ENCODE data around the gene G6PC1. TPM values are rescaled to one million over a fixed set of nuclear protein-coding genes. Genes with fewer than 3 reads are reported as not detected.
A peak's percentile ranks its signal among the peaks of the same experiment; 100 is the strongest.
"Not testable (repeated sequence)": the region's sequence is repeated elsewhere in the genome, so short reads cannot be mapped to it uniquely, and the experiment has no call there.

G6PC1 gene
- total RNA-seq, 1 donor from 2014 or later = not detected

DNA sequence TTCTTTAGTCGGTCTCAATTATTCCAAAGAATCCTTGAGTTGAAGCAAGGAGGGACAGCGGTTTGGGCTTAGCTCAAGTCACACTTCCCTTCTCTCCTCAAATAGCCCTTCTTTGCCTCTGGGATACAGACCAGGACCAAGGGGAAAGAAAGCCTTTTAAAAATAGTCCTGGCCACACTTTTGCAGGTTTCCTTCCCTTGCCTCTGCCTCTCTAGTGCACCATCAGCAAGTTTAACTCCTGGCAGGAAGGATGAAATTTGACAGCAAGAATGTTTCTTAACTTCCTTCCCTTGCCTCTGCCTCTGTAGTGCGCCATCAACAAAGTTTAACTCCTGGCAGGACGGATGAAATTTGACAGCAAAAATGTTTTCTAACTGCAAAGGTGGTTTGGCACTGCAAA, 7.2 kb upstream of the G6PC1 start:
- Histone ChIP-seq H3K27me3 (ENCODE audit: control insufficient read depth, insufficient read depth, low read length) (no peaks in the 10 kb centered on the region), H3K36me3 (ENCODE audit: control insufficient read depth, insufficient read depth, low read length) (no peaks in the 10 kb centered on the region), H3K4me3 (ENCODE audit: low read depth, low read length) (no peak overlapping the region)
- DNase-seq (ENCODE audit: low read depth) = no peak
- TF ChIP-seq, protein P1, sequence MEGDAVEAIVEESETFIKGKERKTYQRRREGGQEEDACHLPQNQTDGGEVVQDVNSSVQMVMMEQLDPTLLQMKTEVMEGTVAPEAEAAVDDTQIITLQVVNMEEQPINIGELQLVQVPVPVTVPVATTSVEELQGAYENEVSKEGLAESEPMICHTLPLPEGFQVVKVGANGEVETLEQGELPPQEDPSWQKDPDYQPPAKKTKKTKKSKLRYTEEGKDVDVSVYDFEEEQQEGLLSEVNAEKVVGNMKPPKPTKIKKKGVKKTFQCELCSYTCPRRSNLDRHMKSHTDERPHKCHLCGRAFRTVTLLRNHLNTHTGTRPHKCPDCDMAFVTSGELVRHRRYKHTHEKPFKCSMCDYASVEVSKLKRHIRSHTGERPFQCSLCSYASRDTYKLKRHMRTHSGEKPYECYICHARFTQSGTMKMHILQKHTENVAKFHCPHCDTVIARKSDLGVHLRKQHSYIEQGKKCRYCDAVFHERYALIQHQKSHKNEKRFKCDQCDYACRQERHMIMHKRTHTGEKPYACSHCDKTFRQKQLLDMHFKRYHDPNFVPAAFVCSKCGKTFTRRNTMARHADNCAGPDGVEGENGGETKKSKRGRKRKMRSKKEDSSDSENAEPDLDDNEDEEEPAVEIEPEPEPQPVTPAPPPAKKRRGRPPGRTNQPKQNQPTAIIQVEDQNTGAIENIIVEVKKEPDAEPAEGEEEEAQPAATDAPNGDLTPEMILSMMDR (IDR thresholded peaks at IDR 0.05; ENCODE audit: insufficient read depth, low read length, poor library complexity, severe bottlenecking) = no peak

DNA sequence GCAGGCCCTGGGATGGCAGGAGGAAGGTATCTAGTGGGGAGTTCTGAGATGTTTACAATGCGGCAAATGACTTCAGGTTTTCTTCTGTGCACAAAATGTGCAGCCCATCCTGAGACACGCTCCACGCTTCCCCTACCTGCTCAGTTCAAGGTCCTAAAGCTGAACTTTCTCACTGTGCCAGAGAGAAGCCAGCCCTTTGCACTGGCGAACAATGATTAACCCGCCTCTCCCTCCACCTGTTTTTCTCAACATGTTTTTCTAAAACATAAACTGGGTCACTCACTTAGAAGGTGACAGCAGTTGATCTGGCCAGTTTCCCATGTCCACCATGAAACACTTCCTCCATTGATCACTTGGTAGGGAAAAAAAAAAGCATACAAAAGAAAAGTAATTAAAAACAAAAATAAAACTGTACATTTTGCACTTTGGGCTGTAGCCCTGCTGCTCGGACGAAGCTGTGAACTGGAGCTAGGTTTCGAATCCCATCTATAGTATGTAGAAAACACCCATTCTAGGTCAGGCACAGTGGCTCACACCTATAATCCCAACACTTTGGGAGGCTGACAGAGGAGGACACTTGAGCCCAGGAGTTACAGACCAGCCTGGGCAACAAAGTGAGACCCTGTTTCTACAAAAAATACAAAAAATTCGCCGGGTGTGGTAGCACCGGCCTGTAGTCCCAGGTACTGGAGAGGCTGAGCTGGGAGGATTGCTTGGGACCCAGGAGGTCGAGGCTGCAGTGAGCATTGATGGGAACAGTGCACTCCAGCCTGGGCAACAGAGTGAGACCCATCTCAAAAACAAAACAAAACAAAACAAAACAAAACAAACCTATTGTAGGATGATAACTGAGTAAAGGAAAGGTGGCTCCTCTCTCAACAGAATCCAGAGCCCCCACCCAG, 6.1 kb upstream of the G6PC1 start:
- Histone ChIP-seq H3K4me3 (ENCODE audit: low read depth, low read length) (no peak overlapping the region), H3K27me3 (ENCODE audit: control insufficient read depth, insufficient read depth, low read length) (no peaks in the 10 kb centered on the region), H3K36me3 (ENCODE audit: control insufficient read depth, insufficient read depth, low read length) (no peaks in the 10 kb centered on the region)
- no peak for DNase-seq (ENCODE audit: low read depth)
- TF ChIP-seq, protein P1 (IDR thresholded peaks at IDR 0.05; ENCODE audit: insufficient read depth, low read length, poor library complexity, severe bottlenecking) = no peak

DNA sequence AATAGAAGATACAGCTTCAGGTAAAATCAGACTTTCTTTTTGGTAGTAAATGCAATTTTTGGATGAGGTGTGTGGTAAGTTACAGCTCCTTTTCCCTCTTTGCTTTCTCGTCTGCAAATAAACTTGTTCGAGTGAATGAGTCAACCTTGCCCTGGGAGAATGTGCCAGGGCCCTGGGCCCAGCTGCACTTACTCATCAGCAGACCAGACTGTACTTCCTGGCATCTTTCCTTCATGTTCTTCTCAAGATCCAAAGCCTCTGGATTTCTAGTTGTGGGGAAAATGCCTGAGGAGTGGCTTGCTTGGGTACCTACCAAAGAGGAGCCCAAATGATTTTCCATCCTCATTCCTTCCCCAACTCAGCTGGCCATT, 5.4 kb upstream of the G6PC1 start:
- Histone ChIP-seq H3K27me3 (ENCODE audit: control insufficient read depth, insufficient read depth, low read length) (no peaks in the 10 kb centered on the region), H3K4me3 (ENCODE audit: low read depth, low read length) (no peak overlapping the region), H3K36me3 (ENCODE audit: control insufficient read depth, insufficient read depth, low read length) (no peaks in the 10 kb centered on the region)
- peak; percentile 77 for DNase-seq (ENCODE audit: low read depth)
- TF ChIP-seq, protein P1 (IDR thresholded peaks at IDR 0.05; ENCODE audit: insufficient read depth, low read length, poor library complexity, severe bottlenecking) = no peak

DNA sequence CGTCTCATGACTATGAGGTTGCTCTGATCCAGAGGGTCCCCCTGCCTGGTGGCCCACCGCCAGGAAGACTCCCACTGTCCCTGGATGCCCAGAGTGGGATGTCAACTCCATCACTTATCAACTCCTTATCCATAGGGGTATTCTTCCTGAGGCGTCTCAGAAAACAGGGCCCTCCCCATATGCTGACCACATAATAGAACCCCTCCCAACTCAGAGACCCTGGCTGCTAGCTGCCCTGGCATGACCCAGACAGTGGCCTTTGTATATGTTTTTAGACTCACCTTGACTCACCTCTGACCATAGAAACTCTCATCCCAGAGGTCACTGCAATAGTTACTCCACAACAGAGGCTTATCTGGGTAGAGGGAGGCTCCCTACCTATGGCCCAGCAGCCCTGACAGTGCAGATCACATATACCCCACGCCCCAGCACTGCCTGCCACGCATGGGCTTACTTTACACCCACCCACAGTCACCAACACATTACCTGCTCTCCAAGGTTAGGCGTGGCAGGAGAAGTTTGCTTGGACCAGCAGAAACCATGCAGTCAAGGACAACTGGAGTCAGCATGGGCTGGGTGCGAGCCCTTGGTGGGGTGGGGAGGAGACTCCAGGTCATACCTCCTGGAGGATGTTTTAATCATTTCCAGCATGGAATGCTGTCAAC, 2.3 kb upstream of the G6PC1 start:
- no peak for DNase-seq (ENCODE audit: low read depth)
- TF ChIP-seq, protein P1 (IDR thresholded peaks at IDR 0.05; ENCODE audit: insufficient read depth, low read length, poor library complexity, severe bottlenecking) = no peak
- Histone ChIP-seq H3K27me3 (ENCODE audit: control insufficient read depth, insufficient read depth, low read length) (no peaks in the 10 kb centered on the region), H3K4me3 (ENCODE audit: low read depth, low read length) (no peak overlapping the region), H3K36me3 (ENCODE audit: control insufficient read depth, insufficient read depth, low read length) (no peaks in the 10 kb centered on the region)

DNA sequence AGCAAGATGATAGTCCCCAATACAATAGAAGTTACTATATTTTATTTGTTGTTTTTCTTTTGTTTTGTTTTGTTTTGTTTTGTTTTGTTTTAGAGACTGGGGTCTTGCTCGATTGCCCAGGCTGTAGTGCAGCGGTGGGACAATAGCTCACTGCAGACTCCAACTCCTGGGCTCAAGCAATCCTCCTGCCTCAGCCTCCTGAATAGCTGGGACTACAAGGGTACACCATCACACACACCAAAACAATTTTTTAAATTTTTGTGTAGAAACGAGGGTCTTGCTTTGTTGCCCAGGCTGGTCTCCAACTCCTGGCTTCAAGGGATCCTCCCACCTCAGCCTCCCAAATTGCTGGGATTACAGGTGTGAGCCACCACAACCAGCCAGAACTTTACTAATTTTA, 618 bp upstream of the G6PC1 start:
- not testable (repeated sequence) for H3K4me3 ChIP-seq (ENCODE audit: low read depth, low read length); DNase-seq (ENCODE audit: low read depth); H3K36me3 ChIP-seq (ENCODE audit: control insufficient read depth, insufficient read depth, low read length); H3K27me3 ChIP-seq (ENCODE audit: control insufficient read depth, insufficient read depth, low read length)

DNA sequence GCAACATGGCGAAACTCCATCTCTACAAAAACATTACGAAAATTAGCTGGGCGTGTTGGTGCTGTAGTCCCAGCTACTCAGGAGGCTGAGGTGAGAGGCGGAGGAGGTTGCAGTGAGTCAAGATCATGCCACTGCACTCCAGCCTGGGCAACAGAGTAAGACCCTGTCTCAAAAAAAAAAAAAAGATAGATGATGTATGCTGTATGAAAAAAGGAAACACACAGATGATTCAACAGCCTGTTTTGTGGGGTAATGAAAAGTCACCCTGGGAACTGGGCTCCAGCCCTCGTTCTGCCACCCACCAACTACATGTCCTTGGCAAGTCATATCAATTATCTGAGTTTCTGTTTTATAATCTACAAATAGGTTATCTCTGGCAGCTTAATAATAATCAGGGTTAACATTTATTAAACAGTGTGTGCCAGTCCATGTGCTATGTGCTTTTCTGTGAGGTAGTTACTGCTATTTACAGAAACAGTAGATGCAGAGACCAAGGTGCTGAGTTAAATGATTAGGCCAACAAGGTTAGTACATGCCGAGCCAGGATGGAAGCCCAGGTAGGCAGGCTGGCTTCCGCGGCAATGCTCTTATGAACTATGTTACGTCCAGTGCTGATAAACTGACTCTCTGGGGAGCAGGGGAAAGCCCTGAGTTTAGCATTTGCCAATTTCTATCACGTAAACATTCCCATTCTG, 1.1 kb downstream of the G6PC1 start:
- Histone ChIP-seq H3K4me3 (ENCODE audit: low read depth, low read length) (no peak overlapping the region), H3K27me3 (ENCODE audit: control insufficient read depth, insufficient read depth, low read length) (no peaks in the 10 kb centered on the region), H3K36me3 (ENCODE audit: control insufficient read depth, insufficient read depth, low read length) (no peaks in the 10 kb centered on the region)
- TF ChIP-seq, protein P1 (IDR thresholded peaks at IDR 0.05; ENCODE audit: insufficient read depth, low read length, poor library complexity, severe bottlenecking) = no peak
- DNase-seq (ENCODE audit: low read depth) = no peak

Measured in kidney epithelial cell (primary cell).